Keratinocyte (primary cell): ENCODE data around the gene MYDGF. TPM values are rescaled to one million over a fixed set of nuclear protein-coding genes. Genes with fewer than 3 reads are reported as not detected.

Source experiments
- DNase-seq: peaks from one replicate; pipeline ENCODE4 v3.0.0-alpha.2; 2011; ENCODE audit warnings: low read depth, missing footprints, low spot score
- FAIRE-seq: peaks from 2 replicates; lab custom pipeline; 2011; peaks lifted over from hg19 to GRCh38; lab: Jason Lieb, UNC
- H2AFZ ChIP-seq: 2 replicates; pipeline ENCODE4 v1.6.0; 2012; ENCODE audit warnings: low read length, control low read depth, inconsistent platforms; ENCODE audit not compliant: control insufficient read depth
- H3K27ac ChIP-seq: 2 replicates; pipeline ENCODE4 v1.5.1; 2011; ENCODE audit warnings: low read length; ENCODE audit not compliant: control insufficient read depth, insufficient read depth
- H3K27me3 ChIP-seq: 3 replicates; pipeline ENCODE4 v1.6.0; 2011; ENCODE audit warnings: low read length; ENCODE audit not compliant: control insufficient read depth, insufficient read depth; ENCODE audit errors: extremely low read depth
- H3K36me3 ChIP-seq, 2 experiments: 2 replicates in 1 of 2; 3 replicates in 1 of 2; pipeline ENCODE4 v1.5.1; 2011; ENCODE audit warnings: low read length in 2 of 2, mild to moderate bottlenecking in 1 of 2; ENCODE audit not compliant: control insufficient read depth in 2 of 2, insufficient read depth in 2 of 2; ENCODE audit errors: extremely low read depth in 1 of 2
- H3K4me1 ChIP-seq: 3 replicates; pipeline ENCODE4 v1.5.1; 2011; ENCODE audit warnings: low read length; ENCODE audit not compliant: control insufficient read depth, insufficient read depth; ENCODE audit errors: extremely low read depth
- H3K4me2 ChIP-seq: 3 replicates; pipeline ENCODE4 v1.6.0; 2011; ENCODE audit warnings: low read depth, low read length; ENCODE audit not compliant: control insufficient read depth, insufficient read depth; ENCODE audit errors: extremely low read depth
- H3K4me3 ChIP-seq, 3 experiments: fragments of 200-600 bp in 1 of 3; sonication (generic) in 1 of 3; 2 replicates in 2 of 3; 3 replicates in 1 of 3; pipeline ENCODE4 v1.5.1; 2011 to 2016; ENCODE audit warnings: low read length in 3 of 3, mild to moderate bottlenecking in 3 of 3, control low read depth in 2 of 3, inconsistent platforms in 1 of 3, low read depth in 1 of 3, mixed read lengths in 1 of 3, mixed run types in 1 of 3, moderate library complexity in 1 of 3; ENCODE audit not compliant: control insufficient read depth in 2 of 3, insufficient read depth in 2 of 3; ENCODE audit errors: extremely low read depth in 1 of 3
- H3K79me2 ChIP-seq: 2 replicates; pipeline ENCODE4 v1.6.0; 2012; ENCODE audit warnings: low read length; ENCODE audit not compliant: control insufficient read depth, insufficient read depth
- H3K9ac ChIP-seq: 3 replicates; pipeline ENCODE4 v1.6.0; 2011; ENCODE audit warnings: low read length; ENCODE audit not compliant: control insufficient read depth, insufficient read depth; ENCODE audit errors: extremely low read depth
- H3K9me1 ChIP-seq: 3 replicates; pipeline ENCODE4 v1.6.0; 2011; ENCODE audit warnings: low read length; ENCODE audit not compliant: control insufficient read depth, insufficient read depth; ENCODE audit errors: extremely low read depth
- H3K9me3 ChIP-seq: 2 replicates; pipeline ENCODE4 v1.5.1; 2012; ENCODE audit warnings: low read depth, low read length; ENCODE audit not compliant: control insufficient read depth
- H4K20me1 ChIP-seq: 3 replicates; pipeline ENCODE4 v1.6.0; 2011; ENCODE audit warnings: low read length; ENCODE audit not compliant: control insufficient read depth, insufficient read depth; ENCODE audit errors: extremely low read depth
- EZH2 ChIP-seq: IDR thresholded peaks from one replicate; pipeline ENCODE4 v1.6.1; 2012; ENCODE audit warnings: inconsistent platforms, mild to moderate bottlenecking, low read length, moderate library complexity
- dilution Hi-C: fragments of 300-500 bp; cut with MboI; formaldehyde crosslinking; loops from one replicate; pipeline ENCODE4 v1.7.0; 2020; ENCODE audit warnings: low sequenced_read_pairs; ENCODE audit not compliant: extremely low pct_ligation_motif_present
- polyA plus RNA-seq, 5 experiments: library from polyadenylated mRNA; depleted of rRNA in 3 of 5; stranded (reverse) in 3 of 5; stranded (forward) in 1 of 5; unstranded in 1 of 5; fragments of >200 nt; gene quantifications; 1 replicate in 1 of 5; 2 replicates in 3 of 5; 3 replicates in 1 of 5; pipeline versions ENCODE4 v1.2.1 to v1.2.3, GENCODE V29; 2011 to 2012; ENCODE audit warnings: missing spikeins in 2 of 5, low read depth in 1 of 5, low replicate concordance in 1 of 5
- TF ChIP-seq, protein P1 (sequence below), 3 experiments: IDR thresholded peaks in 1 of 3; conservative IDR thresholded peaks in 1 of 3; optimal IDR thresholded peaks in 1 of 3; 2 replicates in 2 of 3; 3 replicates in 1 of 3; pipeline versions ENCODE3 to v1.5.1; 2011; ENCODE audit warnings: low read length in 3 of 3, mild to moderate bottlenecking in 3 of 3, moderate library complexity in 2 of 3, control low read depth in 1 of 3, inconsistent platforms in 1 of 3; ENCODE audit not compliant: insufficient read depth in 2 of 3; ENCODE audit errors: extremely low read depth in 1 of 3

Gene MYDGF
- polyA plus RNA-seq, 1 donor (not counting 4 experiments of a cell fraction or from before 2014, with no cell fraction given) = 85.9 TPM

DNA sequence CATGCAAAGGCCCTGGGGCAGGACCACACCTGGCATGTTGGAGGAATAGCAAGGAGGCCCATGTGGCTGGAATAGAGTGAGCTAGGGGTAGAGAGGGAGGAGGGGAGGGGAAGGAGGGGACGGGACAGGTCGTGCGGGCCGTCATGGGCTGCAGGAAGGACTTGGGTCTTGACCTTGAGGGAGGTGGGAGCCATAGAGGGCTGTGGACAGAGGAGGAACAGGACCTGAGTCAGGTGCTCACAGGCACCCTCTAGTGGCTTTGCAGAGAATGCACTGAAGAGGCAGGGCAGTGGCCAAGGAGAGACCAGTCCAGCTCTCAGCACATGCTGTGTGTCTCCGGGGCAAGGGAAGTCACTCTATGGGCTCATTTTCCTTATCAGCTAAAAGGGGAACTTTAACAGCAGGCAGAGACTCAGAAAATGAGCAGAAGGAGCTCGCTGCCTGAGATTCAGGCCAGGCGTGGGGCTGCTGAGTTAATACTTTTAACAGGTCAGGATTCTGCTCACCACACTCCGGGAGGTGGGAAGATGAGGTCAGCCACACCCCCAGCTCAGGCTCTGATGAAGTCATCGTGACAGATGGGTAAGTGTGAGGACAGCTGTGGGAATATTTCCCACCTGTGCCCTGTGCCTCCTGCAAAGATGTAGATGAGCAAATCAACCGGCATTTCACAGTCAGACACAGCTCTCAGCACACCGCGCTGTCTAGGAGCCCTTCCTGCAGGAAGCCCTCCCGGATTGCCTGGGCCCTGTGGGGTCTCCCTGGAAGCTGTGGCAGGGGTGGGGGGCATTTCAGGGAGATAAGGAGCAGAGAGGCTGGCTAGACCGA is 36.8 kb downstream of the MYDGF start:
- dilution Hi-C loops = no loop called here
- DNase-seq = peak; percentile 72

DNA sequence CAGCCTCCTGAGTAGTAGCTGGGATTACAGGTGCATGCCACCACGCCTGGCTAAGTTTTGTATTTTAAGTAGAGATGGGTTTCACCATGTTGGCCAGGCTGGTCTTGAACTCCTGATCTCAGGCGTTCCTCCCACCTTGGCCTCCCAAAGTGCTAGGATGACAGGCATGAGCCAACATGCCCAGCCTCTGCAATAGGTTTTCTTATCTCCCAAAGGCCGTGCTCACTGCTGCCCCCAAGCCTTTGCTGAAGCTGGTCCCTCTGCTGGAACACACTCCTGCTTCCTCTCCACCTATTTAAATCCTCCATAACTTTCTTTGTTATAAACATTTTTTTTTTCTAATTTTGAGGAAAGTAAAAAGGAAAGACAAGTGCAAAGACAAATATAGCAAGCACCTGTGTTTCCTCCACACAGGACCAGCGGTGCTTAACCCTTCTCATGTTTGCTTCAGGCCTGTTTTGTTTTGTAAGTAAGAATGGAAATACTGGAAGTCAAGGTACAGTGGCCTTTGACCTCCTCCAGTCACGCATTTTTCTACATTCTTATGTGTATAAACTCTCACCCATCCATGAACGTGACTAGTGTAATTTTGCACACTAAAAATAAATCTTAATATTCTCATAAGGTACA is 45.3 kb downstream of the MYDGF start:
- Histone ChIP-seq H3K79me2 (no peaks in the 10 kb centered on the region), H3K4me2 (no peak overlapping the region), H3K27me3 (peaks cover 4% of the 10 kb centered on the region), H3K36me3 (no peaks in the 10 kb centered on the region), H3K9me1 (no peaks in the 10 kb centered on the region), H3K27ac (no peak overlapping the region), H3K4me1 (no peaks in the 10 kb centered on the region), H2AFZ (no peak overlapping the region), H4K20me1 (no peaks in the 10 kb centered on the region), H3K9me3 (no peaks in the 10 kb centered on the region), H3K4me3 (no peak overlapping the region), H3K9ac (no peak overlapping the region)
- no peak for DNase-seq
- no peak for FAIRE-seq
- TF ChIP-seq, protein P1, sequence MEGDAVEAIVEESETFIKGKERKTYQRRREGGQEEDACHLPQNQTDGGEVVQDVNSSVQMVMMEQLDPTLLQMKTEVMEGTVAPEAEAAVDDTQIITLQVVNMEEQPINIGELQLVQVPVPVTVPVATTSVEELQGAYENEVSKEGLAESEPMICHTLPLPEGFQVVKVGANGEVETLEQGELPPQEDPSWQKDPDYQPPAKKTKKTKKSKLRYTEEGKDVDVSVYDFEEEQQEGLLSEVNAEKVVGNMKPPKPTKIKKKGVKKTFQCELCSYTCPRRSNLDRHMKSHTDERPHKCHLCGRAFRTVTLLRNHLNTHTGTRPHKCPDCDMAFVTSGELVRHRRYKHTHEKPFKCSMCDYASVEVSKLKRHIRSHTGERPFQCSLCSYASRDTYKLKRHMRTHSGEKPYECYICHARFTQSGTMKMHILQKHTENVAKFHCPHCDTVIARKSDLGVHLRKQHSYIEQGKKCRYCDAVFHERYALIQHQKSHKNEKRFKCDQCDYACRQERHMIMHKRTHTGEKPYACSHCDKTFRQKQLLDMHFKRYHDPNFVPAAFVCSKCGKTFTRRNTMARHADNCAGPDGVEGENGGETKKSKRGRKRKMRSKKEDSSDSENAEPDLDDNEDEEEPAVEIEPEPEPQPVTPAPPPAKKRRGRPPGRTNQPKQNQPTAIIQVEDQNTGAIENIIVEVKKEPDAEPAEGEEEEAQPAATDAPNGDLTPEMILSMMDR (optimal IDR thresholded peaks at IDR 0.05 in 1 of 3, IDR thresholded peaks at IDR 0.05 in 1 of 3, conservative IDR thresholded peaks at IDR 0.05 in 1 of 3; ENCODE audit: extremely low read depth in 1 of 3, insufficient read depth in 2 of 3, low read length in 3 of 3) = peak; percentile 29 to 58 (median 35)
- TF ChIP-seq EZH2 = no peak
- dilution Hi-C loops = no loop called here

More for the DNA sequence above, 36.8 kb downstream of the MYDGF start:
- H3K4me1 ChIP-seq = peaks cover 29% of the 10 kb centered on the region
- H4K20me1 ChIP-seq = no peaks in the 10 kb centered on the region
- no peak overlapping the region for H3K4me2 ChIP-seq
- no peak overlapping the region for H3K4me3 ChIP-seq
- H3K9ac ChIP-seq = no peak overlapping the region
- TF ChIP-seq EZH2 = no peak
- TF ChIP-seq, protein P1 (optimal IDR thresholded peaks at IDR 0.05 in 1 of 3, IDR thresholded peaks at IDR 0.05 in 1 of 3, conservative IDR thresholded peaks at IDR 0.05 in 1 of 3; ENCODE audit: extremely low read depth in 1 of 3, insufficient read depth in 2 of 3, low read length in 3 of 3) = peak; percentile 87 to 95 (median 92)
- peak overlapping the region; percentile 10 for H2AFZ ChIP-seq
- H3K27ac ChIP-seq = peak overlapping the region; percentile 66
- no peaks in the 10 kb centered on the region for H3K36me3 ChIP-seq
- no peaks in the 10 kb centered on the region for H3K9me3 ChIP-seq
- no peaks in the 10 kb centered on the region for H3K27me3 ChIP-seq
- no peaks in the 10 kb centered on the region for H3K9me1 ChIP-seq
- H3K79me2 ChIP-seq = no peaks in the 10 kb centered on the region
- peak; percentile 66 for FAIRE-seq
